PFSK-1 (cell line): ENCODE measurements around the gene SLC6A5.

Source experiments
- FOXP2 ChIP-seq: optimal IDR thresholded peaks from 2 replicates; pipeline ENCODE3; 2011; ENCODE audit warnings: borderline replicate concordance, control low read depth, inconsistent platforms; ENCODE audit not compliant: insufficient read depth; ENCODE audit errors: extremely low read length, extremely low read depth
- POLR2AphosphoS5 ChIP-seq: IDR thresholded peaks from 2 replicates; pipeline ENCODE4 v1.6.1; 2012; ENCODE audit warnings: low read depth, mild to moderate bottlenecking, control low read depth, low read length, moderate library complexity
- REST ChIP-seq, 2 experiments: IDR thresholded peaks; 2 replicates each; pipeline versions ENCODE4 v1.6.1 to v1.8.0; 2011 to 2012; ENCODE audit warnings: low read depth in 2 of 2, low read length in 2 of 2, control low read depth in 1 of 2, inconsistent platforms in 1 of 2, mild to moderate bottlenecking in 1 of 2, moderate library complexity in 1 of 2; ENCODE audit not compliant: insufficient read depth in 1 of 2
- SIN3A ChIP-seq: IDR thresholded peaks from 2 replicates; pipeline ENCODE4 v1.6.1; 2012; ENCODE audit warnings: mild to moderate bottlenecking, low read length, moderate library complexity, borderline replicate concordance; ENCODE audit not compliant: insufficient read depth
- TAF1 ChIP-seq: IDR thresholded peaks from 2 replicates; pipeline ENCODE4 v1.6.1; 2012; ENCODE audit warnings: low read length, control low read depth, borderline replicate concordance; ENCODE audit not compliant: insufficient read depth

SLC6A5 gene

GRCh38 chr11:20598492-20598891 lies 916 bp upstream of the SLC6A5 start:
- TF ChIP-seq REST (IDR thresholded peaks at IDR 0.05; ENCODE audit: insufficient read depth in 1 of 2, low read depth in 2 of 2, low read length in 2 of 2), result no peak
- TF ChIP-seq POLR2AphosphoS5, result no peak
- TF ChIP-seq SIN3A, result no peak

- TF ChIP-seq FOXP2 (no peak), POLR2AphosphoS5 (no peak), SIN3A (no peak), REST (IDR thresholded peaks at IDR 0.05; ENCODE audit: insufficient read depth in 1 of 2, low read depth in 2 of 2, low read length in 2 of 2) (no peak), TAF1 (no peak)
Observed at GRCh38 chr11:20600020-20600346, 575 bp downstream of the SLC6A5 start.

GRCh38 chr11:20600551-20600950 lies 1.1 kb downstream of the SLC6A5 start:
- TF ChIP-seq TAF1 (no peak), POLR2AphosphoS5 (no peak), REST (IDR thresholded peaks at IDR 0.05; ENCODE audit: insufficient read depth in 1 of 2, low read depth in 2 of 2, low read length in 2 of 2) (peak in 1 of 2 experiments; percentile 10; a peak in 1 of 4 replicates)

DNA sequence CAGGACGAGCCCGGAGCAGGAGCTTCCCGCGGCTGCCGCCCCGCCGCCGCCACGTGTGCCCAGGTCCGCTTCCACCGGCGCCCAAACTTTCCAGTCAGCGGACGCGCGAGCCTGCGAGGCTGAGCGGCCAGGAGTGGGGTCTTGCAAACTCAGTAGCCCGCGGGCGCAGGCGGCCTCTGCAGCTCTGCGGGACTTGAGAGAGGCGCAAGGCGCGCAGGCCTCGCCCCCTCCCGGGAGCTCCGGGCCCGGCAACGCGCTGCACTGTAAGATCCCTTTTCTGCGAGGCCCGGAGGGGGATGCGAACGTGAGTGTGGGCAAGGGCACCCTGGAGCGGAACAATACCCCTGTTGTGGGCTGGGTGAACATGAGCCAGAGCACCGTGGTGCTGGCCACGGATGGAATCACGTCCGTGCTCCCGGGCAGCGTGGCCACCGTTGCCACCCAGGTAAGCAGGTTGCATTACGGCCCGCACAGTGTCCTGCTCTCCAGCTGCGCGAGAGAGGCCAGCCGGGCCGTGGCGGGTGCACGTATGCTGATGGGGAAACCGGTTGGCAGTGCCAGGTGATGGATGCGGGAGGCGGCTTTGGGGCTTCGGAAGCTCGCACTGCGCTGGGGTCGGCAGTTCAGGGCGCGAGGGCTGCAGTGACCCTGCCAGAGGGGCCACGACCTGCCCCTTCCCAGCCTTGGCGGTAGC lies 2.0 kb downstream of the SLC6A5 start:
- TF ChIP-seq REST (IDR thresholded peaks at IDR 0.05; ENCODE audit: insufficient read depth in 1 of 2, low read depth in 2 of 2, low read length in 2 of 2), result no peak
- no peak for TF ChIP-seq FOXP2
- no peak for TF ChIP-seq SIN3A
- TF ChIP-seq POLR2AphosphoS5, result no peak
- TF ChIP-seq TAF1, result no peak

DNA sequence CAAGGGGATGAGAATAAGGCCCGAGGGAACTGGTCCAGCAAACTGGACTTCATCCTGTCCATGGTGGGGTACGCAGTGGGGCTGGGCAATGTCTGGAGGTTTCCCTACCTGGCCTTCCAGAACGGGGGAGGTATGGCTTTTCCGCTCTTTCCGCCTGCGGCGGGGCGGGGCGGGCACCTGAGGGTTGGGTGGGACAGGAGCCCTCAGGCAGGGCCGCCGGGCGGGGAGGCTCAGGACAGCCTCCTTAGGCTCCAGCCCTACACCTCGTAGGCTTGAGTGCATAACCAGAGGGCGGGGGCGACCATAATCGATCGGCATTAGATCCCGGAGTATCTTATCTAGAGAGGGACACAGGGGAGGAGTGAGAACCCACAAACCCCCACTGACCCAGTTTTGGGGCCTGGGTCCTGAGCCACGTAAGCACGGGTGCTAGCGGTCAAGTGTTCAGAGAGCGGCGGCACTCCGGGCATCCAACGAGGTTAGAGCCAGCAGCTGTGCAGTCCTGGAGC lies 4.9 kb downstream of the SLC6A5 start:
- TF ChIP-seq TAF1, result no peak
- TF ChIP-seq FOXP2, result no peak
- TF ChIP-seq POLR2AphosphoS5, result no peak
- no peak for TF ChIP-seq SIN3A
- no peak for TF ChIP-seq REST (IDR thresholded peaks at IDR 0.05; ENCODE audit: insufficient read depth in 1 of 2, low read depth in 2 of 2, low read length in 2 of 2)
